K562 (cell line): Measurements from ENCODE around the gene LIMS1. TPM values are rescaled to one million over a fixed set of nuclear protein-coding genes. Genes with fewer than 3 reads are reported as not detected.
A peak's percentile ranks its signal among the peaks of the same experiment; 100 is the strongest.

Experiments used
- ATAC-seq: fragments of 200-7000 bp; cut with Tn5 transposase; 3 replicates; pipeline ENCODE4 v1.9.1; 2020; ENCODE audit warnings: moderate library complexity
- BruUV-seq: library from RNA; stranded (reverse); fragments of 400-500 nt; replicated peaks from 2 replicates; lab custom pipeline; 2021; lab: Mats Ljungman, UMichigan
- CTCF ChIA-PET: fragments of 300-600 bp; formaldehyde crosslinking; extraction: SDS; loops from one replicate; lab custom pipeline; 2021; ENCODE audit warnings: low intra/inter-chr PET ratio; lab: Yijun Ruan, JAX
- POLR2A ChIA-PET: fragments of 300-600, 350-650 bp; sonication (Branson Sonifier 250); formaldehyde crosslinking; extraction: SDS; loops from one replicate; lab custom pipeline; 2021; ENCODE audit warnings: antibody characterized with exemption, inconsistent platforms; lab: Yijun Ruan, JAX
- DNase-seq, 4 experiments: peaks; one replicate each; pipeline versions ENCODE4 v3.0.0 to v3.0.0-alpha.2; 2011 to 2018; ENCODE audit warnings: low spot score in 3 of 4, mixed read lengths in 3 of 4; ENCODE audit errors: extremely low read depth in 1 of 4
- FAIRE-seq: peaks from 2 replicates; lab custom pipeline; 2011; peaks lifted over from hg19 to GRCh38; lab: Jason Lieb, UNC
- H2AFZ ChIP-seq: 2 replicates; pipeline ENCODE4 v1.6.0; 2011; ENCODE audit warnings: low read depth, low read length, control low read depth, inconsistent platforms
- H3K27ac ChIP-seq: fragments of 200-600 bp; 3 replicates; pipeline ENCODE4 v1.8.0; 2011; ENCODE audit warnings: low read depth, mild to moderate bottlenecking, control low read depth, inconsistent platforms, low read length, moderate library complexity, mixed read lengths; ENCODE audit errors: extremely low read depth
- H3K27me3 ChIP-seq, 2 experiments: fragments of 300-600 bp in 1 of 2; 2 replicates in 1 of 2; 3 replicates in 1 of 2; pipeline versions ENCODE4 v1.6.0 to v1.8.0; 2011; ENCODE audit warnings: inconsistent platforms in 2 of 2, low read length in 2 of 2, mild to moderate bottlenecking in 1 of 2, mixed read lengths in 1 of 2, moderate library complexity in 1 of 2; ENCODE audit not compliant: control insufficient read depth in 2 of 2, insufficient read depth in 2 of 2
- H3K36me3 ChIP-seq: fragments of 300-600 bp; 3 replicates; pipeline ENCODE4 v1.8.0; 2011; ENCODE audit warnings: mild to moderate bottlenecking, low read length, inconsistent platforms; ENCODE audit not compliant: control insufficient read depth, insufficient read depth
- H3K4me1 ChIP-seq, 2 experiments: fragments of 200-600 bp in 1 of 2; replicated peaks in 1 of 2; 2 replicates in 1 of 2; 3 replicates in 1 of 2; pipeline versions ENCODE4 v1.5.1 to v1.8.0; 2011; ENCODE audit warnings: inconsistent platforms in 2 of 2, low read length in 2 of 2, mild to moderate bottlenecking in 1 of 2, mixed read lengths in 1 of 2, moderate library complexity in 1 of 2; ENCODE audit not compliant: control insufficient read depth in 2 of 2, insufficient read depth in 2 of 2
- H3K4me2 ChIP-seq: 2 replicates; pipeline ENCODE4 v1.6.1; 2011; ENCODE audit warnings: low read length, control low read depth, inconsistent platforms, mixed read lengths; ENCODE audit not compliant: insufficient read depth
- H3K4me3 ChIP-seq: fragments of 200-600 bp; sonication (generic), shearing (Covaris generic); 2 replicates; pipeline ENCODE4 v1.5.1; 2016; ENCODE audit warnings: control low read depth, inconsistent platforms
- H3K79me2 ChIP-seq: fragments of 200-600 bp; 3 replicates; pipeline ENCODE4 v1.8.0; 2011; ENCODE audit warnings: low read length, inconsistent platforms; ENCODE audit not compliant: control insufficient read depth, insufficient read depth
- H3K9ac ChIP-seq, 2 experiments: 2 replicates each; pipeline versions ENCODE4 v1.6.0 to v1.6.1; 2011; ENCODE audit warnings: low read depth in 2 of 2, low read length in 2 of 2, control low read depth in 1 of 2, inconsistent platforms in 1 of 2, mild to moderate bottlenecking in 1 of 2, mixed read lengths in 1 of 2; ENCODE audit not compliant: insufficient read depth in 1 of 2
- H3K9me1 ChIP-seq: one replicate; pipeline ENCODE4 v1.6.0; 2011; ENCODE audit warnings: inconsistent platforms, mild to moderate bottlenecking, low read length, moderate library complexity; ENCODE audit not compliant: control insufficient read depth, insufficient read depth
- H3K9me3 ChIP-seq: replicated peaks from 2 replicates; pipeline ENCODE4 v1.5.1; 2011; ENCODE audit warnings: low read depth, low read length, inconsistent platforms; ENCODE audit not compliant: control insufficient read depth, insufficient read depth
- H4K20me1 ChIP-seq: replicated peaks from 2 replicates; pipeline ENCODE4 v1.6.1; 2011; ENCODE audit warnings: low read length, inconsistent platforms, mixed read lengths; ENCODE audit not compliant: control insufficient read depth, insufficient read depth
- ARHGAP35 ChIP-seq: fragments of 450-650 bp; IDR thresholded peaks from 2 replicates; pipeline ENCODE4 v1.6.1; 2018; ENCODE audit not compliant: partially characterized antibody
- E2F3 ChIP-seq: fragments of 250-450 bp; sonication (Bioruptor Pico); IDR thresholded peaks from 2 replicates; pipeline ENCODE4 v1.4.0; 2020; ENCODE audit warnings: mild to moderate bottlenecking
- FOXK2 ChIP-seq, 2 experiments: fragments of 450-650 bp; IDR thresholded peaks in 1 of 2; conservative IDR thresholded peaks in 1 of 2; 2 replicates each; pipeline ENCODE4 v1.6.1; 2016; ENCODE audit warnings: low read depth in 2 of 2, mild to moderate bottlenecking in 1 of 2
- MEF2D ChIP-seq: conservative IDR thresholded peaks from 2 replicates; pipeline ENCODE4 v1.6.1; 2016; ENCODE audit warnings: low read depth, missing genetic modification characterization, missing compliant biosample characterization
- MIER1 ChIP-seq: fragments of 450-650 bp; IDR thresholded peaks from 2 replicates; pipeline ENCODE4 v1.6.1; 2016; ENCODE audit warnings: antibody characterized with exemption, mild to moderate bottlenecking, low read depth
- MYBL2 ChIP-seq, 2 experiments: fragments of 450-650 bp in 1 of 2; sonication (generic) in 1 of 2; formaldehyde crosslinking in 1 of 2; IDR thresholded peaks; 2 replicates each; pipeline versions ENCODE4 v1.6.1 to v1.8.1; 2017 to 2022; ENCODE audit warnings: borderline replicate concordance in 1 of 2, inconsistent platforms in 1 of 2, low read depth in 1 of 2, mild to moderate bottlenecking in 1 of 2, missing genetic modification reagents in 1 of 2, moderate library complexity in 1 of 2
- SMARCA4 ChIP-seq: fragments of 450-650 bp; IDR thresholded peaks from 2 replicates; pipeline ENCODE4 v1.6.1; 2016
- YY1 ChIP-seq, 3 experiments: IDR thresholded peaks; 2 replicates each; pipeline ENCODE4 v1.6.1; 2011; ENCODE audit warnings: low read length in 2 of 3, mild to moderate bottlenecking in 2 of 3, moderate library complexity in 2 of 3, borderline replicate concordance in 1 of 3, control low read depth in 1 of 3, low read depth in 1 of 3; ENCODE audit not compliant: insufficient read depth in 3 of 3, insufficient replicate concordance in 2 of 3, control insufficient read depth in 1 of 3, insufficient read length in 1 of 3; ENCODE audit errors: extremely low read depth in 1 of 3
- ZKSCAN8 ChIP-seq: fragments of 200-800 bp; sonication (Bioruptor generic); IDR thresholded peaks from 2 replicates; pipeline ENCODE4 v1.6.1; 2016; ENCODE audit warnings: missing genetic modification characterization, missing compliant biosample characterization
- ZNF395 ChIP-seq: fragments of 200-800 bp; sonication (Bioruptor generic); IDR thresholded peaks from 2 replicates; pipeline ENCODE4 v1.6.1; 2017; ENCODE audit warnings: missing genetic modification characterization, missing compliant biosample characterization
- WGBS: fragments of 100-300 bp; shearing (Covaris generic); methylation state at CpG from one replicate; pipeline ENCODE4 v1.1.6; 2016; ENCODE audit warnings: low coverage, mixed read lengths; ENCODE audit not compliant: insufficient coverage; ENCODE audit errors: missing lambda C conversion rate; 5-methylcytosine and 5-hydroxymethylcytosine counted together
- in situ Hi-C: fragments of 300-500 bp; cut with MboI; formaldehyde crosslinking; loops from 4 replicates; pipeline ENCODE4 v1.15.0; 2018; ENCODE audit warnings: inconsistent platforms, mixed read lengths
- intact Hi-C: fragments of 100-400 bp; cut with micrococcal nuclease; formaldehyde crosslinking; loops from 2 replicates; pipeline ENCODE4 v1.14.2; 2022
- polyA plus RNA-seq, 8 experiments: library from polyadenylated mRNA; depleted of rRNA in 4 of 8; stranded (reverse) in 5 of 8; unstranded in 3 of 8; fragments of >200 nt; fragmentation: Nextera tagmentation in 2 of 8; fragmentation: Illumina TruSeq in 1 of 8; extraction: Ambion mirVana in 2 of 8; extraction: Trizol in 1 of 8; gene quantifications; 2 replicates each; pipeline versions ENCODE4 v1.2.1 to v1.2.3, GENCODE V29; 2011 to 2014; ENCODE audit warnings: inconsistent platforms in 1 of 8, missing spikeins in 1 of 8
- total RNA-seq, 7 experiments: library from RNA; depleted of rRNA in 6 of 7; stranded (reverse); fragments of >200 nt in 6 of 7; fragmentation: Illumina TruSeq in 2 of 7; extraction: Trizol in 2 of 7; gene quantifications; 2 replicates each; pipeline versions ENCODE4 v1.2.1 to v1.2.3, GENCODE V29; 2011 to 2021; ENCODE audit warnings: low replicate concordance in 1 of 7
- TF ChIP-seq, protein P1 (sequence below): sonication (generic); formaldehyde crosslinking; IDR thresholded peaks from 2 replicates; pipeline ENCODE4 v1.8.0; 2022; ENCODE audit warnings: missing genetic modification reagents, mild to moderate bottlenecking, borderline replicate concordance
- TF ChIP-seq, protein P2 (sequence below), 2 experiments: fragments of 450-650 bp in 1 of 2; sonication (generic) in 1 of 2; formaldehyde crosslinking in 1 of 2; IDR thresholded peaks in 1 of 2; conservative IDR thresholded peaks in 1 of 2; 2 replicates each; pipeline versions ENCODE4 v1.6.1 to v1.8.1; 2016 to 2023; ENCODE audit warnings: mild to moderate bottlenecking in 2 of 2, moderate library complexity in 2 of 2, inconsistent platforms in 1 of 2, missing genetic modification reagents in 1 of 2

Gene LIMS1
- total and polyA plus RNA-seq, 9 of the 15 experiments (the other 6 are each of a cell fraction or from before 2014, with no cell fraction given): 52.8 to 134 (median 81.0) TPM

GRCh38 chr2:108593547-108594098, 59.4 kb downstream of the LIMS1 start (continued):
- TF ChIP-seq ARHGAP35 (no peak), ZKSCAN8 (peak; percentile 16; the same call in 1 of the 2 replicates), E2F3 (no peak), MIER1 (0 out of 2 replicates have a peak, but pooled peaks have one; percentile 15), FOXK2 (conservative IDR thresholded peaks at IDR 0.05 in 1 of 2, IDR thresholded peaks at IDR 0.05 in 1 of 2; ENCODE audit: low read depth in 2 of 2) (no peak), MEF2D (tag) (no peak), SMARCA4 (no peak)
- TF ChIP-seq, protein P1, sequence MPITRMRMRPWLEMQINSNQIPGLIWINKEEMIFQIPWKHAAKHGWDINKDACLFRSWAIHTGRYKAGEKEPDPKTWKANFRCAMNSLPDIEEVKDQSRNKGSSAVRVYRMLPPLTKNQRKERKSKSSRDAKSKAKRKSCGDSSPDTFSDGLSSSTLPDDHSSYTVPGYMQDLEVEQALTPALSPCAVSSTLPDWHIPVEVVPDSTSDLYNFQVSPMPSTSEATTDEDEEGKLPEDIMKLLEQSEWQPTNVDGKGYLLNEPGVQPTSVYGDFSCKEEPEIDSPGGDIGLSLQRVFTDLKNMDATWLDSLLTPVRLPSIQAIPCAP: no peak

GRCh38 chr2:108594132-108594981, 60.1 kb downstream of the LIMS1 start:
- Histone ChIP-seq H3K4me3 (no peak overlapping the region), H3K79me2 (peaks cover 85% of the 10 kb centered on the region), H3K4me1 (peaks cover 12 to 55% of the 10 kb centered on the region in 2 experiments; a peak in 4 of 5 replicates), H4K20me1 (no peaks in the 10 kb centered on the region), H3K27ac (peak overlapping the region; percentile 94), H3K4me2 (peak overlapping the region; percentile 66), H2AFZ (peak overlapping the region; percentile 43), H3K27me3 (no peaks in the 10 kb centered on the region), H3K36me3 (no peaks in the 10 kb centered on the region; the same call in 1 of the 3 replicates), H3K9me1 (no peaks in the 10 kb centered on the region), H3K9me3 (no peaks in the 10 kb centered on the region), H3K9ac (peak overlapping the region in 1 of 2 experiments; percentile 69; a peak in 2 of 4 replicates)
- in situ Hi-C loops: loop anchor here (25.0 kb wide), 1 partner anchor 657 kb away; no protein-coding TSS in a partner anchor
- ATAC-seq (peak; percentile 24), DNase-seq (peak in 1 of 4 experiments; percentile 64), FAIRE-seq (no peak)
- WGBS: 2% methylated on average over 6 of the region's 7 CpGs
- CTCF ChIA-PET: no interaction called here
- POLR2A ChIA-PET: interaction anchor here (0.6 to 2.1 kb wide), 11 partner anchors 8 to 234 kb away, joined by 3 to 10 read pairs (median 3); partner anchors contain the start of gene GCC2
- TSS peak; percentile 74 for BruUV-seq
- intact Hi-C loops: no loop called here
- 0 out of 2 replicates have a peak, but pooled peaks have one; percentile 20 for TF ChIP-seq ZNF395 (CRISPR knock-in tag)
- no peak for TF ChIP-seq YY1 (IDR thresholded peaks at IDR 0.05; ENCODE audit: borderline replicate concordance in 1 of 3, control insufficient read depth in 1 of 3, extremely low read depth in 1 of 3, insufficient read depth in 3 of 3, insufficient read length in 1 of 3, insufficient replicate concordance in 2 of 3, low read depth in 1 of 3, low read length in 2 of 3)
- TF ChIP-seq, protein P2, sequence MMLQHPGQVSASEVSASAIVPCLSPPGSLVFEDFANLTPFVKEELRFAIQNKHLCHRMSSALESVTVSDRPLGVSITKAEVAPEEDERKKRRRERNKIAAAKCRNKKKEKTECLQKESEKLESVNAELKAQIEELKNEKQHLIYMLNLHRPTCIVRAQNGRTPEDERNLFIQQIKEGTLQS (IDR thresholded peaks at IDR 0.05): peak; percentile 64
- TF ChIP-seq, protein P2 (CRISPR knock-in tag; conservative IDR thresholded peaks at IDR 0.05): no peak
- TF ChIP-seq MYBL2 (IDR thresholded peaks at IDR 0.05; ENCODE audit: low read depth): no peak
- TF ChIP-seq MYBL2 (CRISPR knock-in tag; IDR thresholded peaks at IDR 0.05; ENCODE audit: borderline replicate concordance): no peak
